ENCODE data around the gene TRPM1. TPM values are rescaled to one million over a fixed set of nuclear protein-coding genes. Genes with fewer than 3 reads are reported as not detected.
"Not testable (repeated sequence)": the region's sequence is repeated elsewhere in the genome, so short reads cannot be mapped to it uniquely, and the experiment has no call there.

TRPM1 gene
- polyA plus RNA-seq, 1 donor: not detected

- Histone ChIP-seq H3K36me3 (ENCODE audit: control insufficient read depth, insufficient read depth, low read length) (no peaks in the 10 kb centered on the region), H3K27me3 (ENCODE audit: control insufficient read depth, insufficient read depth, low read length) (peaks cover 2% of the 10 kb centered on the region), H3K9me3 (ENCODE audit: control insufficient read depth, low read depth, low read length) (no peaks in the 10 kb centered on the region), H3K27ac (ENCODE audit: low read length) (no peak overlapping the region), H3K4me3 (ENCODE audit: low read length) (no peak overlapping the region), H3K4me1 (ENCODE audit: control insufficient read depth, insufficient read depth, low read length) (no peaks in the 10 kb centered on the region)
- DNase-seq: no peak
- 29% methylated on average over 1 of the region's 4 CpGs for WGBS (ENCODE audit: insufficient coverage, low lambda C conversion rate)
Observed at GRCh38 chr15:31098953-31099740, 2.4 kb downstream of the TRPM1 start.

- no peaks in the 10 kb centered on the region for H3K9me3 ChIP-seq (ENCODE audit: control insufficient read depth, low read depth, low read length)
- no peak for DNase-seq
Observed at GRCh38 chr15:31098491-31098917, 3.0 kb downstream of the TRPM1 start.

GRCh38 chr15:31096563-31096962 lies 5.0 kb downstream of the TRPM1 start:
- no peaks in the 10 kb centered on the region for H3K36me3 ChIP-seq (ENCODE audit: control insufficient read depth, insufficient read depth, low read length)
- WGBS (ENCODE audit: insufficient coverage, low lambda C conversion rate): no CpG with 5 or more reads among the region's 5 CpGs
- H3K27me3 ChIP-seq (ENCODE audit: control insufficient read depth, insufficient read depth, low read length): peaks cover 2% of the 10 kb centered on the region
- H3K4me3 ChIP-seq (ENCODE audit: low read length): no peak overlapping the region
- DNase-seq: no peak
- no peaks in the 10 kb centered on the region for H3K4me1 ChIP-seq (ENCODE audit: control insufficient read depth, insufficient read depth, low read length)
- H3K9me3 ChIP-seq (ENCODE audit: control insufficient read depth, low read depth, low read length): no peaks in the 10 kb centered on the region
- no peak overlapping the region for H3K27ac ChIP-seq (ENCODE audit: low read length)

More at GRCh38 chr15:31098491-31098917, 3.0 kb downstream of the TRPM1 start:
- no CpG with 5 or more reads among the region's 6 CpGs for WGBS (ENCODE audit: insufficient coverage, low lambda C conversion rate)
- H3K36me3 ChIP-seq (ENCODE audit: control insufficient read depth, insufficient read depth, low read length): no peaks in the 10 kb centered on the region
- peaks cover 2% of the 10 kb centered on the region for H3K27me3 ChIP-seq (ENCODE audit: control insufficient read depth, insufficient read depth, low read length)
- no peak overlapping the region for H3K4me3 ChIP-seq (ENCODE audit: low read length)
- H3K4me1 ChIP-seq (ENCODE audit: control insufficient read depth, insufficient read depth, low read length): no peaks in the 10 kb centered on the region
- no peak overlapping the region for H3K27ac ChIP-seq (ENCODE audit: low read length)

GRCh38 chr15:31091481-31091880 lies 10.0 kb downstream of the TRPM1 start:
- no peaks in the 10 kb centered on the region for H3K27me3 ChIP-seq (ENCODE audit: control insufficient read depth, insufficient read depth, low read length)
- no peak overlapping the region for H3K4me3 ChIP-seq (ENCODE audit: low read length)
- DNase-seq: no peak
- no peak overlapping the region for H3K27ac ChIP-seq (ENCODE audit: low read length)
- H3K36me3 ChIP-seq (ENCODE audit: control insufficient read depth, insufficient read depth, low read length): no peaks in the 10 kb centered on the region
- H3K9me3 ChIP-seq (ENCODE audit: control insufficient read depth, low read depth, low read length): no peaks in the 10 kb centered on the region
- H3K4me1 ChIP-seq (ENCODE audit: control insufficient read depth, insufficient read depth, low read length): no peaks in the 10 kb centered on the region
- no CpG with 5 or more reads among the region's 6 CpGs for WGBS (ENCODE audit: insufficient coverage, low lambda C conversion rate)

GRCh38 chr15:31090766-31091165 lies 10.8 kb downstream of the TRPM1 start:
- Histone ChIP-seq H3K36me3 (ENCODE audit: control insufficient read depth, insufficient read depth, low read length) (no peaks in the 10 kb centered on the region), H3K4me3 (ENCODE audit: low read length) (no peak overlapping the region), H3K9me3 (ENCODE audit: control insufficient read depth, low read depth, low read length) (no peaks in the 10 kb centered on the region), H3K27me3 (ENCODE audit: control insufficient read depth, insufficient read depth, low read length) (no peaks in the 10 kb centered on the region), H3K4me1 (ENCODE audit: control insufficient read depth, insufficient read depth, low read length) (no peaks in the 10 kb centered on the region), H3K27ac (ENCODE audit: low read length) (no peak overlapping the region)
- no CpG with 5 or more reads among the region's 4 CpGs for whole genome bisulfite sequencing (ENCODE audit: insufficient coverage, low lambda C conversion rate)
- no peak for DNase-seq

GRCh38 chr15:31089368-31090047 lies 12.0 kb downstream of the TRPM1 start:
- no peak overlapping the region for H3K4me3 ChIP-seq (ENCODE audit: low read length)
- WGBS (ENCODE audit: insufficient coverage, low lambda C conversion rate): 100% methylated on average over 3 of the region's 18 CpGs
- H3K4me1 ChIP-seq (ENCODE audit: control insufficient read depth, insufficient read depth, low read length): no peaks in the 10 kb centered on the region
- H3K9me3 ChIP-seq (ENCODE audit: control insufficient read depth, low read depth, low read length): no peaks in the 10 kb centered on the region
- H3K27me3 ChIP-seq (ENCODE audit: control insufficient read depth, insufficient read depth, low read length): peaks cover 2% of the 10 kb centered on the region
- DNase-seq: no peak
- no peaks in the 10 kb centered on the region for H3K36me3 ChIP-seq (ENCODE audit: control insufficient read depth, insufficient read depth, low read length)
- no peak overlapping the region for H3K27ac ChIP-seq (ENCODE audit: low read length)

GRCh38 chr15:31088672-31089367 lies 12.7 kb downstream of the TRPM1 start:
- Histone ChIP-seq H3K36me3 (ENCODE audit: control insufficient read depth, insufficient read depth, low read length) (no peaks in the 10 kb centered on the region), H3K4me1 (ENCODE audit: control insufficient read depth, insufficient read depth, low read length) (no peaks in the 10 kb centered on the region), H3K4me3 (ENCODE audit: low read length) (no peak overlapping the region), H3K27ac (ENCODE audit: low read length) (no peak overlapping the region), H3K9me3 (ENCODE audit: control insufficient read depth, low read depth, low read length) (no peaks in the 10 kb centered on the region), H3K27me3 (ENCODE audit: control insufficient read depth, insufficient read depth, low read length) (peaks cover 2% of the 10 kb centered on the region)
- WGBS (ENCODE audit: insufficient coverage, low lambda C conversion rate): no CpG with 5 or more reads among the region's 21 CpGs
- DNase-seq: no peak

GRCh38 chr15:31088041-31088440 lies 13.5 kb downstream of the TRPM1 start:
- not testable (repeated sequence) for H3K27me3 ChIP-seq (ENCODE audit: control insufficient read depth, insufficient read depth, low read length); H3K9me3 ChIP-seq (ENCODE audit: control insufficient read depth, low read depth, low read length); H3K4me3 ChIP-seq (ENCODE audit: low read length); H3K36me3 ChIP-seq (ENCODE audit: control insufficient read depth, insufficient read depth, low read length); DNase-seq; H3K27ac ChIP-seq (ENCODE audit: low read length); H3K4me1 ChIP-seq (ENCODE audit: control insufficient read depth, insufficient read depth, low read length)
- no CpG with 5 or more reads among the region's 8 CpGs for WGBS (ENCODE audit: insufficient coverage, low lambda C conversion rate)

GRCh38 chr15:31086344-31086743 lies 15.2 kb downstream of the TRPM1 start:
- WGBS (ENCODE audit: insufficient coverage, low lambda C conversion rate): no CpG with 5 or more reads among the region's 4 CpGs
- Histone ChIP-seq H3K4me3 (ENCODE audit: low read length) (no peak overlapping the region), H3K36me3 (ENCODE audit: control insufficient read depth, insufficient read depth, low read length) (no peaks in the 10 kb centered on the region), H3K27ac (ENCODE audit: low read length) (no peak overlapping the region), H3K4me1 (ENCODE audit: control insufficient read depth, insufficient read depth, low read length) (no peaks in the 10 kb centered on the region), H3K9me3 (ENCODE audit: control insufficient read depth, low read depth, low read length) (no peaks in the 10 kb centered on the region), H3K27me3 (ENCODE audit: control insufficient read depth, insufficient read depth, low read length) (peaks cover 4% of the 10 kb centered on the region)
- no peak for DNase-seq

- WGBS (ENCODE audit: insufficient coverage, low lambda C conversion rate): 33% methylated on average over 1 of the region's 7 CpGs
- DNase-seq: no peak
- H3K27me3 ChIP-seq (ENCODE audit: control insufficient read depth, insufficient read depth, low read length): peaks cover 6% of the 10 kb centered on the region
- H3K4me1 ChIP-seq (ENCODE audit: control insufficient read depth, insufficient read depth, low read length): no peaks in the 10 kb centered on the region
- no peaks in the 10 kb centered on the region for H3K36me3 ChIP-seq (ENCODE audit: control insufficient read depth, insufficient read depth, low read length)
- no peak overlapping the region for H3K27ac ChIP-seq (ENCODE audit: low read length)
- no peak overlapping the region for H3K4me3 ChIP-seq (ENCODE audit: low read length)
- no peaks in the 10 kb centered on the region for H3K9me3 ChIP-seq (ENCODE audit: control insufficient read depth, low read depth, low read length)
Observed at GRCh38 chr15:31085359-31085758, 16.2 kb downstream of the TRPM1 start.
